ENCODE results near the gene OR10C1.

DNA sequence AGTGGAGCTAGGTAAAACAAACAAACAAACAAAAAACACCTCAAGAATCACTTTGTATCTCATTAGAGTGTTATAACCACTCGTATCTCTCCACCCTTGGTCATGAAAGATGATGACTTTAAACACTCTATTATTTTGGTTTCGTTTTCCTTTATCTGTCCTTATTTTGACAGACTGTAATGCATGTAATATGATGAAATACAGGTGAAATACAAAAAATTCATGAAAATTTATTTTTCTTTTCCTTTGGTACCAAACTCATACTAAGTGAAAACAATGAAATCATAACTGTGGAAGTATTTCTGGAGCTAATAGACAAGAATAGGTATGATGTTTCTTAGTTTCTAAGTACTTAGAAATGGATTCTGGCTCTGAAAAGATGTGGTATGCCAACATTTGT is 39.6 kb upstream of the OR10C1 start:
- TF ChIP-seq REST (IDR thresholded peaks at IDR 0.05; ENCODE audit: low read depth) (no peak), YY1 (IDR thresholded peaks at IDR 0.05; ENCODE audit: low read depth) (no peak), ZBTB7A (IDR thresholded peaks at IDR 0.05; ENCODE audit: low read depth) (no peak)
